B cell (primary cell): Measurements from ENCODE around the gene NREP.

ENCODE experiments used
- EZH2 ChIP-seq: IDR thresholded peaks from 2 replicates; pipeline ENCODE4 v1.6.1; 2012; ENCODE audit warnings: borderline replicate concordance, low read depth, mild to moderate bottlenecking, moderate library complexity, low read length; ENCODE audit not compliant: insufficient read depth, poor library complexity, severe bottlenecking
- TF ChIP-seq, protein P1 (sequence below): fragments of 200-600 bp; IDR thresholded peaks from one replicate; pipeline ENCODE4 v1.8.0; 2022; ENCODE audit warnings: antibody characterized with exemption, mild to moderate bottlenecking

DNA sequence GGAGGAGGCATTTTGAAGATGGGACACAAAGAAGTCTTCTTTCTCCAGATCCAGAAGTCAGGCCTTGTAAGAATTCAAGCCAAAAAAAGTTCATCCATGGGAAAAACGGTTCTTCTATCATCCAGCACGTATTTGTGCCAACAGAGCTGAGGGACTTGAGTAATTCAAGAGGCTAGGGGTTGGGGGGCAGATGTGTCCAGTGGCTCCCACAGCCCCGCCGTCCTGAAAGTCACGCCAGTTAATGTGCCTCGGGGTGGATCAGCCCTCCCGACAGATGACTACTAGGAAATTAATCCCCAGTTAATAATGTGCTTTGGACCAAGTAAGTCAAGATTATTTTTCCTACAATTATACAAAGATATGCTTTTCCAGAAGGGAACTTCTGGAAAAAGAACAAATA is 23.4 kb downstream of the NREP start:
- TF ChIP-seq, protein P1, sequence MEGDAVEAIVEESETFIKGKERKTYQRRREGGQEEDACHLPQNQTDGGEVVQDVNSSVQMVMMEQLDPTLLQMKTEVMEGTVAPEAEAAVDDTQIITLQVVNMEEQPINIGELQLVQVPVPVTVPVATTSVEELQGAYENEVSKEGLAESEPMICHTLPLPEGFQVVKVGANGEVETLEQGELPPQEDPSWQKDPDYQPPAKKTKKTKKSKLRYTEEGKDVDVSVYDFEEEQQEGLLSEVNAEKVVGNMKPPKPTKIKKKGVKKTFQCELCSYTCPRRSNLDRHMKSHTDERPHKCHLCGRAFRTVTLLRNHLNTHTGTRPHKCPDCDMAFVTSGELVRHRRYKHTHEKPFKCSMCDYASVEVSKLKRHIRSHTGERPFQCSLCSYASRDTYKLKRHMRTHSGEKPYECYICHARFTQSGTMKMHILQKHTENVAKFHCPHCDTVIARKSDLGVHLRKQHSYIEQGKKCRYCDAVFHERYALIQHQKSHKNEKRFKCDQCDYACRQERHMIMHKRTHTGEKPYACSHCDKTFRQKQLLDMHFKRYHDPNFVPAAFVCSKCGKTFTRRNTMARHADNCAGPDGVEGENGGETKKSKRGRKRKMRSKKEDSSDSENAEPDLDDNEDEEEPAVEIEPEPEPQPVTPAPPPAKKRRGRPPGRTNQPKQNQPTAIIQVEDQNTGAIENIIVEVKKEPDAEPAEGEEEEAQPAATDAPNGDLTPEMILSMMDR, result no peak
- no peak for TF ChIP-seq EZH2
